ENCODE data around the gene ATF7IP2.

ATF7IP2 gene

GRCh38 chr16:10383626-10384025 is 2.2 kb upstream of the ATF7IP2 start:
- DNase-seq (ENCODE audit: low spot score): no peak
- in situ Hi-C loops (cut with MboI; ENCODE audit: low pct_unique_long_range_greater_than_20kb, low sequenced_read_pairs, unreplicated experiment): no loop called here
- no peak for TF ChIP-seq CTCF (IDR thresholded peaks at IDR 0.05; ENCODE audit: extremely low read depth, insufficient read depth, missing control alignments)

DNA sequence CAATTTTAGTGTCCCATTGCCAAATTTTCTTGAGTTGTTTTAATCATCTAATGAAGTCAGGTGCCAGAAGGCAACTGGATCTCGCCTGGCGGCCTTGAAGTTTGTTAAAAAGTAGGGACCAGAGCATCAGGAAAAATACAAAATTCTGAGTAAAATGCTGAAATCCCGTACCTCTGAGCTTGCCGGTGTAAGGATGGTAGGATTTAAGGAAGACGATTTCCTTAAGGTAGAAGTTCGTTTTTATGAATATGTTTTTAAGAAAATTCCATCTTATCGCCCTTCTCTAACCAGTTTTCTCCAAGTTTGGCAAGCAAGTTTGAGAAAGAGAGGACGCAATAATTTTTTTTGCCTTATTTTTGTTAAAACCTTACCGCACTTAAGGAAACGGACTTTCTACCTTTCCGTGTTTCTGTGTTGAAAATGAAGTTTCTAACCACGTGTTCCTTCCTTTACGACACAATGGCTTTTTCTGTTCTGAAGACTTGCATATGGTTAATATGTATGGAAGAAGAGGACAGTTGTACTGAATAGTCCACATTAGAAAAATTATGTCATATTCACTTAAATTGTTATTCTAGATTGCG is 748 bp downstream of the ATF7IP2 start:
- peak; percentile 26 for DNase-seq (ENCODE audit: low spot score)
- no peak for TF ChIP-seq CTCF (IDR thresholded peaks at IDR 0.05; ENCODE audit: extremely low read depth, insufficient read depth, missing control alignments)
- in situ Hi-C loops (cut with MboI; ENCODE audit: low pct_unique_long_range_greater_than_20kb, low sequenced_read_pairs, unreplicated experiment): no loop called here

DNA sequence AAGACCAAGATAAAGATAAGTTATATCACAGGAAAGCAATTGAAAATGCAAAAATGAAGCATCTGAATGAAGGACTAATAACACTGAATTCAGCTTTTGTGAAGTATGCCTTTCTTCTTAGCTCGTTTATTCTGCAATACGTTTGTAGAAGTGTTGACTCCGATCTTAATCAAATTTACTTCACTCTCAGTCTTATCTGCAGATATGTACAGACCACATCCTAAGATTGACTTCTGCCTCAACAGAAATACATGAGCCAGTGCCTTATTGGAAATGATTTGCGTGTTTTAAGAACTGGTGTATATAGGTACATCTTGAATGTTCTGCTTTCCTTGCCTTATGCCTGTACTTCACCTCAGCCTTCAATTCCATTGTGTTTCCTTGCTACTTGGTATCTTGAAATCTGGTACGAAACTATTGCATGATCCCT is 1.3 kb downstream of the ATF7IP2 start:
- in situ Hi-C loops (cut with MboI; ENCODE audit: low pct_unique_long_range_greater_than_20kb, low sequenced_read_pairs, unreplicated experiment): no loop called here
- no peak for TF ChIP-seq CTCF (IDR thresholded peaks at IDR 0.05; ENCODE audit: extremely low read depth, insufficient read depth, missing control alignments)
- no peak for DNase-seq (ENCODE audit: low spot score)

DNA sequence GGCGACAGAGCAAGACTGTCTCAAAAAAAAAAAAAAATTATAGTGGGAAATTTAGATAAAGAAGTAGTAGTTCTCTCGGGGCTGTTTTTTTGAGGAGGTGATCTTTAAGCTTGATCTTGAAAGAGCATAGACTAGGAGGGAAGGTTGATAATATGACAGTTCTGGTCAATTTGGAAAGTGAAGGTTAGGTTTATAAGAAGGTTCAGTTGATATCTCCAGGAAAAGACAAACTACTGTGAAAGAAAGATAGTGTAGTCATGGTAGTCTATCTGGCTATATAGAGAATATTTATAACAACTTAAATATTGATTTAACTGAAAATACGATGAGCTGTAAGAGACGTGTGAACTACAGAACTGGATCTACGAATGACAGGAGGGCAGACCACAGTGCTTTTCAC is 3.1 kb downstream of the ATF7IP2 start:
- in situ Hi-C loops (cut with MboI; ENCODE audit: low pct_unique_long_range_greater_than_20kb, low sequenced_read_pairs, unreplicated experiment): no loop called here
- DNase-seq (ENCODE audit: low spot score): no peak
- TF ChIP-seq CTCF (IDR thresholded peaks at IDR 0.05; ENCODE audit: extremely low read depth, insufficient read depth, missing control alignments): no peak

- TF ChIP-seq CTCF (IDR thresholded peaks at IDR 0.05; ENCODE audit: extremely low read depth, insufficient read depth, missing control alignments): no peak
- DNase-seq (ENCODE audit: low spot score): no peak
- in situ Hi-C loops (cut with MboI; ENCODE audit: low pct_unique_long_range_greater_than_20kb, low sequenced_read_pairs, unreplicated experiment): no loop called here
Observed at GRCh38 chr16:10390330-10390729, 4.5 kb downstream of the ATF7IP2 start.

- no peak for DNase-seq (ENCODE audit: low spot score)
- no peak for TF ChIP-seq CTCF (IDR thresholded peaks at IDR 0.05; ENCODE audit: extremely low read depth, insufficient read depth, missing control alignments)
- in situ Hi-C loops (cut with MboI; ENCODE audit: low pct_unique_long_range_greater_than_20kb, low sequenced_read_pairs, unreplicated experiment): no loop called here
Observed at GRCh38 chr16:10390867-10391266, 5.0 kb downstream of the ATF7IP2 start.

- in situ Hi-C loops (cut with MboI; ENCODE audit: low pct_unique_long_range_greater_than_20kb, low sequenced_read_pairs, unreplicated experiment): no loop called here
- no peak for DNase-seq (ENCODE audit: low spot score)
- TF ChIP-seq CTCF (IDR thresholded peaks at IDR 0.05; ENCODE audit: extremely low read depth, insufficient read depth, missing control alignments): no peak
Observed at GRCh38 chr16:10391339-10391738, 5.5 kb downstream of the ATF7IP2 start.

All from GM13977 (cell line).